Stimulated activated CD8-positive, alpha-beta memory T cell treated with anti-CD3 and anti-CD28 coated beads, Interleukin-4, amount 100 ng/mL, for 4 hours (primary cell): ENCODE data around the gene MIGA2.
A peak's percentile ranks its signal among the peaks of the same experiment; 100 is the strongest.
"Not testable (repeated sequence)": the region's sequence is repeated elsewhere in the genome, so short reads cannot be mapped to it uniquely, and the experiment has no call there.

Experiments
- DNase-seq, 2 donors: peaks; one replicate each; pipeline ENCODE4 v3.0.0-alpha.2; 2020; ENCODE audit warnings: low read depth in 2 of 2, low spot score in 1 of 2

MIGA2 gene

DNA sequence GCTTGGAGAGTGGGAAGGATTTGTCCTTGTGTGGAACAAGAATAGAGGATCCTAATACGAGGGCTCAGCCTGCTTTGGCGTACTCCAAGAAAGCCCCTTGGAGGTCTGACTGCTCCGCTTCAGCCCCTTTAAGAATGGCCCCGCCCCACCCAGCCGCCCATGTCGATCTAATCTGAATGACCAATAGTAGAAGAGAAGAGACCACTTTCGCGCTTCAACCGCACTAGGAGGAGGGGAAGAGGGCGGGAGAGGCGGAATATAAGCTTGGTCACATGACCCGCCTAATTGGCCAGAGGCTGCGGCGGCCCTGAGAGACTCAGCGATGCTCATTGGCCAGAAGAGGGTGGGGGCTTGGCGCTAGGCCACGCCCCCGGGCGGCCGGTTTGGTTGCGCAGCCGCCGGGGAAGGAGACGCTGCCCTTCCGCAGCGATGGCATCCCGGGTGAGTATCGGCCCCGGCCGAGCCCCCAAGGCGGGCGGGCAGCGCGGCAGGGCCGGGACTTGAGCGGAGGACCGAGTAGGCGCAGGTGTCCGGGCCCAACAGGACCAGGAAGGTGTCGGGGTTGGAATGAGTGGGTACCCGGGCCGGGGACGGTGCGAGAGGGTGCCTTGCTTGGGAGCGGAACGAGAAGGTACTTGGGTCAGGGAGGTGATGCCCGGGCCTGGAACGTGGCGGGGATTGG, at the start of gene MIGA2:
Gene MIGA2, plus strand, starts transcription at position 386 of the 682 bp plus-strand sequence. CDS start 3,969 bp downstream, outside the sequence.
- peak; percentile 84 to 91 for DNase-seq

DNA sequence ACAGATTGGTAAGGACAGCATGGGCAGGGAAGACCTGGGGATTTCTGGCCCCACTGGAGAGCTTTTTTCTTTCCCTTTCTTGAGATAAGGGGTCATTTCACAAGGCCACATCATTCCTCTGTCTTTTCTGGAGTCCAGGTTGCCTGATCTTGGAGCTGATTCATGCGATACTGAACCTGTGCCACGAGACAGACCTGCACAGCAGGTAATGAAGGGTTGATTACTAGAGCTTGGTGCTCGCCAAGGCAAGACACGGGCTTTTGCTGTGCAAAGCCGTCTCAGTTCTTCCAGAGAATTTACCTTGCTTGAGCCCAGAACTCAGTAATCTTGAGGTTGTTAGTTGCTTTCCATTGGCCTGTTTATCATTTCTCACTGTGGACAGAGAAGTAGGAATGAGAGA, 49.8 kb upstream of the MIGA2 start:
- DNase-seq: no peak

GRCh38 chr9:128987805-128988204, 48.6 kb upstream of the MIGA2 start:
- no peak for DNase-seq

DNA sequence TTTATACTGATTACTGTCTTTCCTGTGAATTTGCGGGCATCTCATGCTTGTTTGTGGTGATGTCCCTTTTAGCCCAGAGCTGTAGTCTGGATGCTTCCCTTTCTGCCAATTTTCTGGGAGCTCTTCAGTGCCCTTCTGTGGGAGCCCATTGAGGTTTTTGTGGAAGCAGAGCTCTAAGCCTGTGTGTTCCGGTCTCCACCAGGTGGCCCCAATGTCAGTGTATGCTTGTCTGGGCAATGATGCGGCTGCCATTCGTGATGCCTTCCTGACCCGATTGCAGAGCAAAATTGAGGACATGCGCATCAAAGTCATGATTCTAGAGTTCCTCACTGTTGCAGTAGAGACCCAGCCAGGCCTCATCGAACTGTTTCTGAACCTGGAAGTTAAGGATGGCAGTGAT, 43.4 kb upstream of the MIGA2 start:
- DNase-seq: no peak

DNA sequence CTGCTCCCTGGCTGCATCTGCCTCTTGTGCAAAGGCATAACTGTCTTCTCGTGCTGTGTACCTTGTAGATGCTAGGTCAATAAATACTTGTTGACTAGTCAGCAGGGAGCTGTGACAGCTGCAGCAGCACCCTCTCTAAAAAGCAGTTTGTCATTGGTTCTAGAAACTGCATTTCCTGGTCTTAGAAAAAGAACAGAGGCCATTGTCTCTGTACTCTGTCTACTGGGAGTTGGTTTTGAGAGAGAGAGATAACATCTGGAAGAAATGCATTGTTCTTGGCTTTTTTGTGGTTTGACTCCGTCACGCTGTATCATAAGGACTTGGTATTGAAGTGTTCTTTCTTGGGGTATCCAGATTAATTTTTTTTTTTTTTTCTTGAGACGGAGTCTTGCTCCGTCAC, 40.6 kb upstream of the MIGA2 start:
- no peak for DNase-seq

DNA sequence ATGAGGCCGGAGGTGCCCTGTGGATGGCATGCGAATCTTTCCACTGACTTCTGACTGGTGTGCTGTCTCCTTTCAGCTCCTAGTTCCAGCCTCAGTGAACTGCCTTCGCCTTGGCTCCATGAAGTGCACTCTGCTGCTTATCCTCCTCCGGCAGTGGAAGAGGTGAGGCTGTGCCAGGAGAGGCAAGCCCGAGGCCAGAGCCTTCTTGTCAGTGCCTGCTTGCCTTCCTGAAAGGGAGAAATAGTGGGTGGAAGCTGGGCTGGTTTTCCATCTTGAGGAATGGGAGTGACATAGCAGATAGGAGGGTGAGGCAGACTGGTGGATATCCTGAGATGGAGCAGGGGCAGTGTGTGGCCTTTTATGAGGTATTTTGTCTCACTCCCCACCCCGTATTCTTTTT, 38.0 kb upstream of the MIGA2 start:
- no peak for DNase-seq

GRCh38 chr9:128999581-129000206, 36.7 kb upstream of the MIGA2 start:
- DNase-seq: no peak

- no peak for DNase-seq
These were observed 34.7 kb upstream of the MIGA2 start for GRCh38 chr9:129001504-129002325.

DNA sequence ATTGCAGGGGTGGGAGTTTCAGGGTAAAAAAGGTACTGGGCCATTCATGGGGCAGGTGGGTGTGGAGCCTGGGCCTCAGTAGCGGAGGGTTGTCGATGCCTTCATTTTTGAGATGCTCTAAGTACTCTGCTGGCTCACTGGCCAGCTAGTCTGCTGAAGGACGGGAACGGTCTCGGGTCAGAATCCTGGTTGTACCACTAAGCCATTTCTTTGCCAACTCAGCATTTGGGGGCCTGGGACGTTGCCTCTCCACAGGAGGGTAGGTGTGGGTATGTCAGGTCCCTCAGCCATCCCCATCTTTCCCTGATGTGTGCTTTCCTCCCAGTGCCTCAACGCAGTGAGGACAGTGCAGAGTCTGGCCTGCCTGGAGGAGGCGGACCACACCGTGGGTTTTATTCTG, 33.4 kb upstream of the MIGA2 start:
- no peak for DNase-seq

DNA sequence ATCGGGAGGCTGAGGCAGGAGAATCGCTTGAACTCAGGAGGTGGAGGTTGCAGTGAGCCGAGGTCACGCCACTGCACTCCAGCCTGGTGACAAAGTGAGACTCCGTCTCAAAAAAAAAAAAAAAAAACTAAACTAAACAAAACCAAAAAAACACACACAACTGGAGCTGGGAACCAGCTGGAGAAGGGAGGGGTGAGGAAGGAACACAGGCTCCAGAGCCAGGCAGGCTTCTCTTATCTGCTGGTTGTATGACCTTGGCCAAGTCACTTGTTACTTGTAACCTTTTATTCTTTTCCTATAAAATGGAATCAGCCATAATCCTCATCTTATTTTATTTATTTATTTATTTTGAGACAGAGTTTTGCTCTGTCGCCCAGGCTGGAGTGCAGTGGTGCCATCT, 32.3 kb upstream of the MIGA2 start:
- DNase-seq: not testable (repeated sequence)

DNA sequence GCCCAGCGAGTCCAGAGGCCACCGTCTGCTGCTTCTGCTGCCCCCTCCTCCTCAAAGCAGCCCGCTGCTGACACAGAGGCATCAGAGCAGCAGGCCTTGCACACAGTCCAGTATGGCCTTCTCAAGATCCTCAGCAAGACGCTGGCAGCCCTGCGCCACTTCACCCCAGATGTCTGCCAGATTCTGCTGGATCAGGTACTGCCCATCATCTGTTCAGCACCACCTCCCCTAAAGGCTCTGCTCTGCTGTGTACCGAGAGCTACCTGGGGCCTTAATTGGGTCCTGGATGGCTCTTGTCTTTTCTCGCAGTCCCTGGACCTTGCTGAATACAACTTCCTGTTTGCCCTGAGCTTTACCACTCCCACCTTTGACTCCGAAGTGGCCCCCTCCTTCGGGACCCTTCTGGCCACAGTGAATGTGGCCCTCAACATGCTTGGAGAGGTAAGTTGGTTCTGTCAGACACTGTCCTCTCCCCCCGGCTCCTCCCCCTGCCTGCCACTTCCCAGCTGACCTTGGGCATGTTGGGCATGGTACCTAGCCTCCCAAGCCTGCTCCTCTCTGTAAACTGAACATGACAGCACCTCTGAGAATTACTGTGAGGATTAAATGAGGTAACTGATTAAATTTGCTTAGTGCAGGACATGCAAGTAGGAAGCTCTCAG, 31.0 kb upstream of the MIGA2 start:
- DNase-seq: no peak

GRCh38 chr9:129006328-129007034, 29.9 kb upstream of the MIGA2 start:
- peak in 1 of 2 donors; percentile 10 for DNase-seq

- no peak for DNase-seq
These were observed 29.2 kb upstream of the MIGA2 start for GRCh38 chr9:129007035-129007765.

DNA sequence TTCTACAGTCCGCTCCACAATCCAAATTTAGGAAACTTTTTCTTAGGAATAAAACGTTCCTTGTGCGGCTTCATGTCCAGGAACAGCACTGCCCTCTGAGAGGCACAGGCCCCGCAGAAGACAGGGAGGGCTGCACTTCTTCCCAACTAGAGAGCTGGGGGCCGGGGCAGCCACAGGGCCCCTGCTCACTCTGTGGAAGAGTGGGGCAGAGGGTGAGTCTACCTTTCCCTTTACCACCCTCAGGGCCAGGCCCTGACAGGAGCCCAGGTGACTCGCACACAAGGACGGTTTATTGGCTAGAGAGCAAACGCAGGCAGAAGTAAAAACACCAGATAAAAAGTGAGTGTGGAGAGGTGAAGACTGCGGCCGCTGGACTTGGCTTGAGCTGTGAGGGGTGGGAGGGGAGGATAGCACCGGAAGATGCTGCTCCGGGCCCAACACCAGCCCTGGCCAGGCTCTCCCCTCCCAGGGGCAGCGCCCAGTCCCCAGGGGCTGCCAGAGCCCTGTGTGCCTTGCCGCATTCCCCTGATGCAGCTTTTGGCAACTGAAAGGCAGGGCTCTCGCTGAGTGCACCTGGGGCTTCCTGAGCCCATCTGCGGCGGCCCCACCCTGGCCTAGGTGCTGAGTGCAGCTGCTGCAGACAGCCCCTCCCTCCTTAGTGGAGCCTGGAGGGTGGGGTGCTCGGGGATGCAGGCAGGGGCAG, 28.5 kb upstream of the MIGA2 start:
- DNase-seq: no peak

GRCh38 chr9:129008469-129008965, 27.9 kb upstream of the MIGA2 start:
- no peak for DNase-seq

DNA sequence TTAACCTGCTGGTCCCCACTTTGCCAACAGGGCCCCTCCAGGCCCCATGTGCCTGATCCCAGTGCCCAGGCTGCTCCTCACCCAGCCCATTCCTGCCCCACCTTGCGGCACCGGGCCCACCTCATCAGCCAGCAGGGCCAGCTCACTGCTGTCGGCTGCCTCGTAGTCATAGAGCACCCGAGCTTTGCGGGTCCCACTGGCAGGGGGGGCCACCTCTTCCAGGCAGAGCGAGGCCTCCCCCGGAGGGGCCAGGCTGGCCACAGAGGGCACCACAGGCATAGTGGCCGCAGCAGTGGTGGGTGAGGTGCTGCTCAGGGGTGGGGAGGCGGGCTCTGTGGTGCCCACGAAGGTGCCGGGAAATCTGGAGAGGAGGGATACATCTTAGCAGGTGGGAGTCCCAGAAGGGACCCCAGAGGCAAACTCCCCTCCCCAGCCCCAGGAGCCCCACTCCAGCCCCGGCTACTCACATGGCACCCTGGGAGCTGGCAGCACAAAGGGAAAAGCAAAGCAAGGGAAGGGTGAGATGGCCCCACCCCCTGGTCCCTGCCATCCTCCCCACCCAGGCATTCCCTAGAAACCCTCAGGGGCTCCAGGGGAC, 27.3 kb upstream of the MIGA2 start:
- no peak for DNase-seq

DNA sequence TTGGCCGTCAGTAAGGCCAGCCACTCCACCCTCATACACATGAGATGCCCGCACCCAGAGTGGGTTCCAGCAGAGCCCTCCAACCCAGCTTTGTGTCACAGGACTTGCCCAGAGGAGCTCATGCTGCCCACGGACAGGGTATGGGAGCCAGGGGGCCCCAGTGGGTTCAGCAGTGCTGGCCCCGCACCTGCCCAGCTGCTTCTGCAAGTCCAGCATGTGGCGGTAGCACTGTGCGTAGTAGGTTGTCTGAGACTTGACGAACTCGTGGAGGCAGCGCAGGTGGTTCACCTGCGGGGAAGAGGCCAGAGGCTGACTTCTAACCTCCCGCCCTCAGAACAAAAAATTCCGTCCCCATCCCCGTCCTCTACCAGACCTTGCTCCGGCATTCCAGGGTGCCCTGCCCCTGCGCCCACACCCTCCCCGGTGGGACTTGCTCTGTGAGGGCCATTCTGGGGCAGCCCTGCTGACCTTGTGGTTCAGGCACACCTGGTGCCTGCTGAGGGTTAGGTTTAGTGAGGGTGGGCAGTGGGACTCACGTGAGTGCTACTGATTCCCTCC, 26.8 kb upstream of the MIGA2 start:
- DNase-seq: no peak

GRCh38 chr9:129010267-129010975, 26.0 kb upstream of the MIGA2 start:
- no peak for DNase-seq
